ENCODE data around the gene TYRO3. TPM values are rescaled to one million over a fixed set of nuclear protein-coding genes. Genes with fewer than 3 reads are reported as not detected.
A peak's percentile ranks its signal among the peaks of the same experiment; 100 is the strongest.

The TYRO3 gene
- total and polyA plus RNA-seq, 7 donors = 1.6 to 5.8 (median 4.6) TPM

GRCh38 chr15:41603411-41603935 is 44.5 kb downstream of the TYRO3 start:
- ATAC-seq = no peak
- 68 to 73% (median 70%) methylated on average over 6 of the region's 6 CpGs for WGBS, 3 donors
- Histone ChIP-seq H3K36me3 (ENCODE audit: insufficient read depth in 1 of 2, low read depth in 1 of 2) (no peaks in the 10 kb centered on the region), H3K27me3 (ENCODE audit: insufficient read depth in 3 of 3, low read length in 2 of 3) (peaks cover 0 to 11% (median 0%) of the 10 kb centered on the region in 3 donors), H3K9me3 (no peaks in the 10 kb centered on the region), H3K4me3 (peak overlapping the region; percentile 43), H3K27ac (no peak overlapping the region), H3K4me1 (peaks cover 10% of the 10 kb centered on the region)
- intact Hi-C loops (cut with DNase I) = loop anchor here in 1 of 2 donors (5.0 kb wide), 1 partner anchor 214 kb away; no protein-coding TSS in a partner anchor
- DNase-seq = no peak
- no peak for TF ChIP-seq CTCF (IDR thresholded peaks at IDR 0.05)

GRCh38 chr15:41603941-41604911 is 45.2 kb downstream of the TYRO3 start:
- intact Hi-C loops (cut with DNase I) = loop anchor here in 1 of 2 donors (5.0 kb wide), 1 partner anchor 213 kb away; no protein-coding TSS in a partner anchor
- Histone ChIP-seq H3K4me1 (peaks cover 10% of the 10 kb centered on the region), H3K27me3 (ENCODE audit: insufficient read depth in 3 of 3, low read length in 2 of 3) (peaks cover 0 to 11% (median 0%) of the 10 kb centered on the region in 3 donors), H3K27ac (no peak overlapping the region), H3K9me3 (no peaks in the 10 kb centered on the region), H3K4me3 (peak overlapping the region; percentile 43), H3K36me3 (ENCODE audit: insufficient read depth in 1 of 2, low read depth in 1 of 2) (no peaks in the 10 kb centered on the region)
- DNase-seq (peak; percentile 55 to 65), ATAC-seq (peak; percentile 62 to 89 (median 84))
- 4 to 6% (median 5%) methylated on average over 13 of the region's 13 CpGs for WGBS, 3 donors
- peak; percentile 72 for TF ChIP-seq CTCF (IDR thresholded peaks at IDR 0.05)

GRCh38 chr15:41605566-41605965 is 46.6 kb downstream of the TYRO3 start:
- intact Hi-C loops (cut with DNase I) = no loop called here
- WGBS, 3 donors = 82 to 88% (median 84%) methylated on average over 3 of the region's 3 CpGs
- no peak for TF ChIP-seq CTCF (IDR thresholded peaks at IDR 0.05)
- Histone ChIP-seq H3K27ac (no peak overlapping the region), H3K9me3 (no peaks in the 10 kb centered on the region), H3K4me1 (peaks cover 10% of the 10 kb centered on the region), H3K27me3 (ENCODE audit: insufficient read depth in 3 of 3, low read length in 2 of 3) (peaks cover 0 to 11% (median 0%) of the 10 kb centered on the region in 3 donors), H3K4me3 (no peak overlapping the region), H3K36me3 (ENCODE audit: insufficient read depth in 1 of 2, low read depth in 1 of 2) (no peaks in the 10 kb centered on the region)
- ATAC-seq (no peak), DNase-seq (no peak)

- H3K27me3 ChIP-seq (ENCODE audit: insufficient read depth in 3 of 3, low read length in 2 of 3) = peaks cover 0 to 11% (median 0%) of the 10 kb centered on the region in 3 donors
- H3K27ac ChIP-seq = no peak overlapping the region
- intact Hi-C loops (cut with DNase I) = no loop called here
- H3K4me3 ChIP-seq = no peak overlapping the region
- no peaks in the 10 kb centered on the region for H3K36me3 ChIP-seq (ENCODE audit: insufficient read depth in 1 of 2, low read depth in 1 of 2)
- no peak for TF ChIP-seq CTCF (IDR thresholded peaks at IDR 0.05)
- ATAC-seq (no peak), DNase-seq (no peak)
- 88 to 95% (median 89%) methylated on average over 1 of the region's 1 CpG for WGBS, 3 donors
- H3K9me3 ChIP-seq = no peaks in the 10 kb centered on the region
- H3K4me1 ChIP-seq = peaks cover 10% of the 10 kb centered on the region
Measured at GRCh38 chr15:41606997-41607396, 48.0 kb downstream of the TYRO3 start.
